ENCODE results near the gene HDAC5. TPM values are rescaled to one million over a fixed set of nuclear protein-coding genes. Genes with fewer than 3 reads are reported as not detected.

The HDAC5 gene
- total RNA-seq, 4 donors from 2014 or later = 45.3 to 182 (median 70.8) TPM

- Histone ChIP-seq H3K4me3 (no peak overlapping the region), H3K4me1 (no peaks in the 10 kb centered on the region), H3K36me3 (no peaks in the 10 kb centered on the region), H3K27ac (no peak overlapping the region), H3K9me3 (no peaks in the 10 kb centered on the region), H3K27me3 (no peaks in the 10 kb centered on the region)
- no peak for DNase-seq
- 67 to 75% methylated on average over 1 to 5 of the region's 5 CpGs for WGBS, 2 donors (ENCODE audit: low coverage in 1 of 2)
- in situ Hi-C loops (cut with MboI; ENCODE audit: low pct_ligation_motif_present in 1 of 4, low pct_unique_long_range_greater_than_20kb in 1 of 4, low sequenced_read_pairs in 3 of 4) (no loop called here), intact Hi-C loops (cut with DNase I; ENCODE audit: low total_unique reads) (no loop called here)
- no peak for TF ChIP-seq EP300 (IDR thresholded peaks at IDR 0.05; ENCODE audit: low read depth)
- TF ChIP-seq CTCF (IDR thresholded peaks at IDR 0.05) = no peak
- TF ChIP-seq POLR2A (IDR thresholded peaks at IDR 0.05) = no peak
Observed at GRCh38 chr17:44130693-44131349, 7.4 kb upstream of the HDAC5 start.

GRCh38 chr17:44128383-44128782 is 4.9 kb upstream of the HDAC5 start:
- 84 to 88% methylated on average over 7 of the region's 7 CpGs for WGBS, 2 donors (ENCODE audit: low coverage in 1 of 2)
- in situ Hi-C loops (cut with MboI; ENCODE audit: low pct_ligation_motif_present in 1 of 4, low pct_unique_long_range_greater_than_20kb in 1 of 4, low sequenced_read_pairs in 3 of 4) = no loop called here

GRCh38 chr17:44124118-44124438 is 637 bp upstream of the HDAC5 start:
- in situ Hi-C loops (cut with MboI; ENCODE audit: low pct_ligation_motif_present in 1 of 4, low pct_unique_long_range_greater_than_20kb in 1 of 4, low sequenced_read_pairs in 3 of 4) = no loop called here
- intact Hi-C loops (cut with DNase I; ENCODE audit: low total_unique reads) = no loop called here

More at GRCh38 chr17:44128383-44128782, 4.9 kb upstream of the HDAC5 start:
- no peaks in the 10 kb centered on the region for H3K36me3 ChIP-seq
- no peak for DNase-seq
- no peak overlapping the region for H3K27ac ChIP-seq
- no peak overlapping the region for H3K4me3 ChIP-seq
- H3K27me3 ChIP-seq = no peaks in the 10 kb centered on the region
- no peaks in the 10 kb centered on the region for H3K9me3 ChIP-seq
- intact Hi-C loops (cut with DNase I; ENCODE audit: low total_unique reads) = no loop called here
- TF ChIP-seq POLR2A (IDR thresholded peaks at IDR 0.05) = no peak
- no peak for TF ChIP-seq CTCF (IDR thresholded peaks at IDR 0.05)
- TF ChIP-seq EP300 (IDR thresholded peaks at IDR 0.05; ENCODE audit: low read depth) = no peak
- TF ChIP-seq POLR2AphosphoS5 (IDR thresholded peaks at IDR 0.05) = no peak
- H3K4me1 ChIP-seq = peaks cover 0 to 9% (median 8%) of the 10 kb centered on the region in 4 donors

GRCh38 chr17:44122816-44123355 is 555 bp downstream of the HDAC5 start:
- in situ Hi-C loops (cut with MboI; ENCODE audit: low pct_ligation_motif_present in 1 of 4, low pct_unique_long_range_greater_than_20kb in 1 of 4, low sequenced_read_pairs in 3 of 4) = no loop called here
- intact Hi-C loops (cut with DNase I; ENCODE audit: low total_unique reads) = no loop called here
- DNase-seq = peak; percentile 25
- TF ChIP-seq POLR2A (IDR thresholded peaks at IDR 0.05) = no peak
- no peak for TF ChIP-seq CTCF (IDR thresholded peaks at IDR 0.05)
- TF ChIP-seq EP300 (IDR thresholded peaks at IDR 0.05; ENCODE audit: low read depth) = no peak
- TF ChIP-seq POLR2AphosphoS5 (IDR thresholded peaks at IDR 0.05) = no peak
- WGBS, 2 donors (ENCODE audit: low coverage in 1 of 2) = 4% methylated on average over 11 of the region's 32 CpGs; no CpG with 5 or more reads in 1 of the 2 donors
- Histone ChIP-seq H3K27me3 (no peaks in the 10 kb centered on the region), H3K36me3 (no peaks in the 10 kb centered on the region), H3K4me3 (peak overlapping the region; percentile 76 to 89 (median 86)), H3K27ac (peak overlapping the region; percentile 92 to 97 (median 92)), H3K9me3 (no peaks in the 10 kb centered on the region), H3K4me1 (peaks cover 14 to 31% (median 25%) of the 10 kb centered on the region in 4 donors)

More at GRCh38 chr17:44124118-44124438, 637 bp upstream of the HDAC5 start:
- TF ChIP-seq EP300 (IDR thresholded peaks at IDR 0.05; ENCODE audit: low read depth) (no peak), CTCF (IDR thresholded peaks at IDR 0.05) (peak in 2 of 5 experiments; percentile 1 to 8), POLR2A (IDR thresholded peaks at IDR 0.05) (no peak), POLR2AphosphoS5 (IDR thresholded peaks at IDR 0.05) (no peak)
- 4 to 5% methylated on average over 2 to 8 of the region's 8 CpGs for WGBS, 2 donors (ENCODE audit: low coverage in 1 of 2)
- Histone ChIP-seq H3K27ac (peak overlapping the region; percentile 92 to 97 (median 92)), H3K4me1 (peaks cover 14 to 31% (median 25%) of the 10 kb centered on the region in 4 donors), H3K9me3 (no peaks in the 10 kb centered on the region), H3K36me3 (no peaks in the 10 kb centered on the region), H3K27me3 (no peaks in the 10 kb centered on the region), H3K4me3 (peak overlapping the region; percentile 74 to 89 (median 86))
- no peak for DNase-seq

Measured in transverse colon (tissue), 4 donors.